Spinal cord (tissue), 10 donors: ENCODE measurements around the gene DENND2A. TPM values are rescaled to one million over a fixed set of nuclear protein-coding genes. Genes with fewer than 3 reads are reported as not detected.
A peak's percentile ranks its signal among the peaks of the same experiment; 100 is the strongest.
"Not testable (repeated sequence)": the region's sequence is repeated elsewhere in the genome, so short reads cannot be mapped to it uniquely, and the experiment has no call there.

ENCODE experiments used
- DNase-seq, 6 donors: peaks; one replicate each; pipeline versions ENCODE4 v3.0.0 to v3.0.0-alpha.2; 2013 to 2015; ENCODE audit warnings: low spot score in 6 of 6, low read depth in 4 of 6
- H3K27ac ChIP-seq: one replicate; pipeline ENCODE4 v1.5.1; 2013; ENCODE audit warnings: low read depth, low read length, control low read depth
- H3K27me3 ChIP-seq: one replicate; pipeline ENCODE4 v1.6.1; 2013; ENCODE audit warnings: low read length; ENCODE audit not compliant: control insufficient read depth, insufficient read depth
- H3K36me3 ChIP-seq: one replicate; pipeline ENCODE4 v1.6.1; 2013; ENCODE audit warnings: low read length; ENCODE audit not compliant: control insufficient read depth, insufficient read depth
- H3K4me1 ChIP-seq: one replicate; pipeline ENCODE4 v1.6.1; 2013; ENCODE audit warnings: low read length; ENCODE audit not compliant: control insufficient read depth, insufficient read depth
- H3K4me3 ChIP-seq: one replicate; pipeline ENCODE4 v1.5.1; 2013; ENCODE audit warnings: low read depth, low read length, control low read depth
- H3K9me3 ChIP-seq: one replicate; pipeline ENCODE4 v1.6.1; 2013; ENCODE audit warnings: low read length; ENCODE audit not compliant: control insufficient read depth, insufficient read depth
- WGBS: methylation state at CpG from one replicate; pipeline ENCODE4 v1.1.5; 2013; ENCODE audit warnings: missing lambda C conversion rate; ENCODE audit not compliant: insufficient coverage; 5-methylcytosine and 5-hydroxymethylcytosine counted together
- polyA plus RNA-seq, 2 donors: library from polyadenylated mRNA; unstranded; fragments of 120-200 nt; gene quantifications; one replicate each; pipeline ENCODE4 v1.2.1, GENCODE V29; 2013; ENCODE audit not compliant: insufficient read length in 2 of 2
- total RNA-seq, 2 donors: library from RNA; depleted of rRNA in 1 of 2; stranded (reverse); fragments of 120-200 nt in 1 of 2; fragments of >200 nt in 1 of 2; gene quantifications; one replicate each; pipeline versions ENCODE4 v1.2.3 to v1.2.4, GENCODE V29; 2013 to 2014
- donor health status: healthy.

The DENND2A gene
- total and polyA plus RNA-seq, 4 donors, result 23.7 to 51.9 (median 39.0) TPM

GRCh38 chr7:140650367-140650766 is 9.8 kb upstream of the DENND2A start:
- 86% methylated on average over 6 of the region's 12 CpGs for WGBS
- H3K4me1 ChIP-seq, result peaks cover 14% of the 10 kb centered on the region
- no peak overlapping the region for H3K27ac ChIP-seq
- H3K36me3 ChIP-seq, result no peaks in the 10 kb centered on the region
- H3K4me3 ChIP-seq, result no peak overlapping the region
- H3K27me3 ChIP-seq, result no peaks in the 10 kb centered on the region
- no peak for DNase-seq
- no peaks in the 10 kb centered on the region for H3K9me3 ChIP-seq

- Histone ChIP-seq H3K27me3 (no peaks in the 10 kb centered on the region), H3K9me3 (no peaks in the 10 kb centered on the region), H3K36me3 (no peaks in the 10 kb centered on the region), H3K4me3 (no peak overlapping the region), H3K4me1 (peaks cover 16% of the 10 kb centered on the region), H3K27ac (no peak overlapping the region)
- no peak for DNase-seq
- no CpG with 5 or more reads among the region's 6 CpGs for WGBS
Measured at GRCh38 chr7:140649556-140650205, 9.1 kb upstream of the DENND2A start.

GRCh38 chr7:140646931-140647647 is 6.5 kb upstream of the DENND2A start:
- H3K4me3 ChIP-seq, result no peak overlapping the region
- 10% methylated on average over 4 of the region's 8 CpGs for WGBS
- H3K4me1 ChIP-seq, result peaks cover 14% of the 10 kb centered on the region
- DNase-seq, result peak in 1 of 6 donors; percentile 66
- H3K36me3 ChIP-seq, result no peaks in the 10 kb centered on the region
- no peaks in the 10 kb centered on the region for H3K27me3 ChIP-seq
- no peaks in the 10 kb centered on the region for H3K9me3 ChIP-seq
- H3K27ac ChIP-seq, result no peak overlapping the region

- no peak overlapping the region for H3K27ac ChIP-seq
- H3K36me3 ChIP-seq, result no peaks in the 10 kb centered on the region
- H3K9me3 ChIP-seq, result no peaks in the 10 kb centered on the region
- H3K27me3 ChIP-seq, result no peaks in the 10 kb centered on the region
- no peak overlapping the region for H3K4me3 ChIP-seq
- WGBS, result 86% methylated on average over 7 of the region's 8 CpGs
- H3K4me1 ChIP-seq, result peaks cover 24% of the 10 kb centered on the region
- DNase-seq, result no peak
Measured at GRCh38 chr7:140645166-140645900, 4.7 kb upstream of the DENND2A start.

GRCh38 chr7:140644761-140645160 is 4.1 kb upstream of the DENND2A start:
- peaks cover 26% of the 10 kb centered on the region for H3K4me1 ChIP-seq
- not testable (repeated sequence) for H3K4me3 ChIP-seq, H3K27me3 ChIP-seq, H3K36me3 ChIP-seq, H3K27ac ChIP-seq, H3K9me3 ChIP-seq, DNase-seq
- WGBS, result 72% methylated on average over 3 of the region's 13 CpGs

GRCh38 chr7:140643416-140643815 is 2.8 kb upstream of the DENND2A start:
- H3K27ac ChIP-seq, result no peak overlapping the region
- no peaks in the 10 kb centered on the region for H3K36me3 ChIP-seq
- H3K4me1 ChIP-seq, result peaks cover 40% of the 10 kb centered on the region
- H3K4me3 ChIP-seq, result no peak overlapping the region
- no peaks in the 10 kb centered on the region for H3K27me3 ChIP-seq
- 88% methylated on average over 3 of the region's 5 CpGs for WGBS
- no peak for DNase-seq
- H3K9me3 ChIP-seq, result no peaks in the 10 kb centered on the region

- no peaks in the 10 kb centered on the region for H3K27me3 ChIP-seq
- no peak for DNase-seq
- H3K4me3 ChIP-seq, result peak overlapping the region; percentile 77
- peaks cover 47% of the 10 kb centered on the region for H3K4me1 ChIP-seq
- H3K27ac ChIP-seq, result peak overlapping the region; percentile 93
- WGBS, result 38% methylated on average over 15 of the region's 15 CpGs
- H3K36me3 ChIP-seq, result no peaks in the 10 kb centered on the region
- no peaks in the 10 kb centered on the region for H3K9me3 ChIP-seq
Measured at GRCh38 chr7:140641524-140642195, 1.0 kb upstream of the DENND2A start.

- H3K9me3 ChIP-seq, result no peaks in the 10 kb centered on the region
- H3K27me3 ChIP-seq, result no peaks in the 10 kb centered on the region
- H3K27ac ChIP-seq, result peak overlapping the region; percentile 91
- no peaks in the 10 kb centered on the region for H3K36me3 ChIP-seq
- WGBS, result under 1% methylated on average over 74 of the region's 74 CpGs
- peak in 2 of 6 donors; percentile 76 to 77 for DNase-seq
- peaks cover 61% of the 10 kb centered on the region for H3K4me1 ChIP-seq
- H3K4me3 ChIP-seq, result peak overlapping the region; percentile 83
Measured at GRCh38 chr7:140640060-140640637, 464 bp downstream of the DENND2A start.

- peak in 2 of 6 donors; percentile 38 to 56 for DNase-seq
- WGBS, result 12% methylated on average over 11 of the region's 15 CpGs
- Histone ChIP-seq H3K27ac (peak overlapping the region; percentile 91), H3K4me3 (peak overlapping the region; percentile 83), H3K27me3 (no peaks in the 10 kb centered on the region), H3K9me3 (no peaks in the 10 kb centered on the region), H3K36me3 (no peaks in the 10 kb centered on the region), H3K4me1 (peaks cover 63% of the 10 kb centered on the region)
Measured at GRCh38 chr7:140639366-140640053, 1.1 kb downstream of the DENND2A start.
